Left lobe of liver (tissue), 2 donors: ENCODE data around the gene STIM2. TPM values are rescaled to one million over a fixed set of nuclear protein-coding genes. Genes with fewer than 3 reads are reported as not detected.
"Not testable (repeated sequence)": the region's sequence is repeated elsewhere in the genome, so short reads cannot be mapped to it uniquely, and the experiment has no call there.

ENCODE experiments used
- ATAC-seq: fragments of 200-7000 bp; cut with Tn5 transposase; one replicate; pipeline ENCODE4 v1.9.1; 2020; ENCODE audit warnings: mild to moderate bottlenecking, moderate library complexity
- DNase-seq: peaks from one replicate; pipeline ENCODE4 v3.0.0-alpha.2; 2020; ENCODE audit warnings: low spot score
- total RNA-seq: library from RNA; stranded (reverse); gene quantifications from one replicate; pipeline ENCODE4 v1.2.1, GENCODE V29; 2021
- donor health status: DM: no; HTN: no; CAD: no; lungs with moderate emphysema.
- donor health status: DM: no; HTN: yes; CAD: no.

The STIM2 gene
- total RNA-seq, 1 donor from 2014 or later = 12.8 TPM

DNA sequence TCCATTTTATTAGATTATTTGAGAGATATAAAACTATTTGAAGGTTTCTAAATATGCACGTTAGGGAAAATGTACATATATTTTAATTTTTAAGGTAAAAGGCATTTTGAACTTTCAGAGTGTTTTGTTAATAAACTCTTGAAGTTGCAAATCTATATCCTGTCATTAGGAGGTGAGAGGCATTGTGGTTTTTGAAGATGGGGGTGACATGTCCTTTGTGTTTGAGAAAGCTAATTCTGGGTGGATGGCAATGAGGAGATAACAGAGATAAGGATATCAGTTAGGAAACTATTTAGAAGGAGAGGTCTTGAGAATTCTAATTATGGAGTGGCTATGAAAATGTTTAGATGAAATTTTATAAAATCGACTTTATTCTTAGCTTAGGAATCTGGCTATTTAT lies 6.1 kb downstream of the STIM2 start:
- ATAC-seq = no peak
- DNase-seq = no peak

GRCh38 chr4:26867914-26868684 lies 7.5 kb downstream of the STIM2 start:
- ATAC-seq (peak; percentile 43), DNase-seq (no peak)

GRCh38 chr4:26870576-26871262 lies 10.1 kb downstream of the STIM2 start:
- ATAC-seq (no peak), DNase-seq (no peak)

DNA sequence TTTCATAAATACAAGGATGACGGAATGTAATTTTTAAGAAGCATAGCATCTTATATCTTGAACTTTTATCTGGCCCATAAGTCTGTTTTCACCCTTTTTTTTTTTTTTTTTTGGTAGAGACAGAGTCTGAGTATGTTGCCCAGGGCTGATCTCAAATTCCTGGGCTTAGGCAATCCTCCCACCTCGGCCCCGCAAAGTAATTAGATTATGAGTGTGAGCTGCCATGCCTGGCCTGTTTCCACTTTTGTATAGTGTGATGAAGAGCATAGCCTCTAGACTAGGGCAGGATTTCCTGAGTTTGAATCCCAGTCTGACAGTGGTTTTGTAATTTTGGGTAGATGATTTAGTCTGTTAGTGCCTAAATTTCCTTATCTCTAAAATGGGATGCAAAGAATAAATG lies 11.0 kb downstream of the STIM2 start:
- DNase-seq (no peak), ATAC-seq (no peak)

DNA sequence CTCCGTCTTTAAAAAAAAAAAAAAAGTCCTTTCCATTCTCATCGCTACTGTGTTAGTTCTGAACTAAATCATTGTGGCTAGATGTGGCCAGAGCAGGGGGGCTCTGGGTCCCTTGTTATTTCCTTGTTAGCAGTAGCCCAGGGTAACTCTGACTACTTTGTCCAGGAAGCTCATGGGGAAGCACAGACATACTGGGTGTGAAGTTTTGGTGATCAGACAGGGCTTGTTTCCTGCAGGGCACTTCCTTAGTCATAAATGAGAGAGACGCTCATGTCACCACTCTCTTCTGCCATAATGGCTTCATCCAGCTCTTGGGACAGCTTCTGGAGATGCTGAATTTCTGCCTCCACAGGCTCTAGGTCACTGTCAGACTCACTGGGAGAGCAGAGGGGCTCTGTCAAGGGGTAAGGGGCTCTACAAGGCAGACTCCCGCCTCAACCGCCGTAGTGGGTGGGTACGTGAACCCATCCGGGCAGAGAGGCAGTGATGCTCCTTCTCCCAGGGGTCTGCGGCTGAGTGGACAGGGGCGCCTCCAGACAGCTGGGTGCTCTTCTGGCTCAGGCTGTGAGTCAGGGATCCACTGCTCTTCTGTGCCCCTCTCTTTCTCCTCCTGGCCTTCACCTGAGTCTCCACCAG lies 12.9 kb downstream of the STIM2 start:
- DNase-seq = no peak
- ATAC-seq = peak; percentile 34

DNA sequence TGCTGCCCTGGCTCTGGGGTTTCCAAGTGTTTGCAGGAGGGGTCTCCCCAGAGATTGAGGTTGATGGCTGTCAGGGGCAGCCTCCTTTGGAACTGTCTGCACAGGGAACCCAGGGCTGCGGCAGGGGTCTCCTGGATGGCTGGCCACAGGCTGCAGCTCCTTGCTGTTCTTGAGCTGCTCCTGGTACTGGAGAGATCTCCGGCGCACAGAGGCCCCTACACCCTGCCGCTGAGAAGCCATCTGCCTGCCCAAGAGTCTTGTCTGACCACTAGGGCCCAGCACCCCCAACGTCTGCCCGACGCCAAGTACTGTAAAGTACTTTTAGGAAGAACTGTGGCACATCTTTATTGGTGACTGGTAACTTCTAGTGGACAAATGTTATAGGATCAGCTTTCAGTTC lies 13.5 kb downstream of the STIM2 start:
- no peak for DNase-seq
- ATAC-seq = no peak

DNA sequence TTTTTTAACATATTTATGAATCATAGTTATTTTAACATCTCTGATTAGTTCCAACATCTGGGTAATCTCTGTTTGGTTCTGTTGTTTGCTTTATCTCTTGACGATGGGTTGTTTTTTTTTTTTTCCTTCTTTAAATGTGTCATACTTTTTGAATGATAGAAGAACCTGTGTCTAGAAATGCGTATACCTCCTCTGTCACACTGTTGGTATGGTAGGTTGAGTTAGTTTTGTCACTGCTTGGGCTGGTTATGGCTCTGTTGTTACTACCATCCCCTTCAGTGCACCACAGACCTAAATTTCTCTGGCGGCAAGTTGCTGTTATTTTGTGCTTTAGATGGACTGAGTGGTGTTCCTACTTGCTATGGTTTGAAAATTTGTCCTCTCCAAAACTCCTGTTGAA lies 16.8 kb downstream of the STIM2 start:
- no peak for ATAC-seq
- DNase-seq = no peak

DNA sequence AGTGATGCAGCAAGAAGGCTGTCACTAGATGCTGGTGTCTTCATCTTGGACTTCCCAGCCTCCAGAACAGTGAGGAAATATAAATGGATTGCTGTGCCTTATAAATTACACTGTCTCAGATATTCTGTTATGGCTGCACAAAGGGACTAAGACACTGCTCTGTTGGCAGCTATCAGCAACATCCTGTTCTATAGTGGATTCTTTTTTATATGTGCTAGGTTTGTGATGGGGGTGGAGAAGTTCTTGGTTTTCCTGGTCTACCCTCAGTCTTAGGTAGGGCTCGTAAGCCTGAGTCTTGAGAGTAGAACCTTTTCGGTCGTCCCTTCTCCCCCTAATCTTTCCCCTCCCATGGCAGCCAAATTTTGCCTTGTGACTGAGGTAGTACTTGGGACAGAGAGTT lies 17.3 kb downstream of the STIM2 start:
- no peak for DNase-seq
- ATAC-seq = no peak

DNA sequence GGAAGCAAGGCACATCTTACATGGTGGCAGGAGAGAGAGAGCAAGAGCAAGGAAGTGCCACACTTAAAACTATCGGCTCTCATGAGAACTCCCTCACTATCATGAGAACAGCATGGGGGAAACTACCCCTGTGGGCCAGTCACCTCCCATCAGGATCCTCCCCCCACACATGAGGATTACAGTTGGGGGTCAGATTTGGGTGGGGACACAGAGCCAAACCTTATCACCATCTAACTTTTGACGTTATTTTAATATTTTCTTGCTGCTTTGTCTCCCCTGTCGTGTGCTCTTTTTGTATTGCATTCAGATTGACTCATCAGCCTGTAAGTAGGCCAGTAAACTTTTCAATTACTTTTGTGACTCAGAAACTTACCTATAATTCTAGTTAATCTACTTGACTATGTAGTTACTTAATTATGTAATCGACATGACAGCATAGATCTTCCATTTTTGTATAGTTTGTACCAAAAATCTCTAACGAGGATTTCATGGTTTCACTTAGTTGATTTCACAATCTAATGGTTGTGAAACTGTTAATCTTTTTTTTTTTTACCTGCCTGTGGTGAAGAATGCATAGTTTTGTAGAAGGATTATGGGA lies 18.3 kb downstream of the STIM2 start:
- ATAC-seq (peak; percentile 69), DNase-seq (no peak)

GRCh38 chr4:26879805-26880204 lies 19.2 kb downstream of the STIM2 start:
- ATAC-seq = no peak

GRCh38 chr4:26884026-26884425 lies 23.4 kb downstream of the STIM2 start:
- ATAC-seq = no peak
- DNase-seq = no peak

More at GRCh38 chr4:26879805-26880204, 19.2 kb downstream of the STIM2 start:
- no peak for DNase-seq

- ATAC-seq (no peak), DNase-seq (no peak)
Observed at GRCh38 chr4:26884486-26884988, 23.9 kb downstream of the STIM2 start.

- DNase-seq (no peak), ATAC-seq (no peak)
Observed at GRCh38 chr4:26885912-26886274, 25.3 kb downstream of the STIM2 start.

- DNase-seq = no peak
- ATAC-seq = no peak
Observed at GRCh38 chr4:26887143-26887542, 26.5 kb downstream of the STIM2 start.

- DNase-seq (no peak), ATAC-seq (no peak)
Observed at GRCh38 chr4:26887809-26888208, 27.2 kb downstream of the STIM2 start.

DNA sequence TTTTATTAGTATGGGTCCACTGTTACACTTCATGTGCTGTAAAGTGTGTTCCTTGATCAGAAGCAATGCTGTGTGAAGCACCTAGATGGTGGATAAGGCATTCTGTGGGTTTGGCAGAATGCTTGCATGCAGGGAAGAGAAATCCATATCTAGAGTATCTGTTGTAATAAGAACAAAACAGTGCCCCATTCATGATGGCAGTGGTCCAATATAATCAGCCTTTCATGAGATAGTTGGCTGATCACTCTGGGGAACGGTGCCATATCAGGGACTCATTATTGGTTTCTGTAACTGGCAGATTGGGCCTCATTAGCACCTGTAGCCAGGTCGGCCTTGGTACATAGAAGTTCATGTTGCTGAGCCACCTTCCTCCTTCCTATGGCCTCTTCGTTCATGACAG lies 28.7 kb downstream of the STIM2 start:
- DNase-seq (no peak), ATAC-seq (no peak)

GRCh38 chr4:26891054-26891453 lies 30.4 kb downstream of the STIM2 start:
- ATAC-seq = no peak
- no peak for DNase-seq

- ATAC-seq = no peak
- no peak for DNase-seq
Observed at GRCh38 chr4:26891867-26892266, 31.2 kb downstream of the STIM2 start.

DNA sequence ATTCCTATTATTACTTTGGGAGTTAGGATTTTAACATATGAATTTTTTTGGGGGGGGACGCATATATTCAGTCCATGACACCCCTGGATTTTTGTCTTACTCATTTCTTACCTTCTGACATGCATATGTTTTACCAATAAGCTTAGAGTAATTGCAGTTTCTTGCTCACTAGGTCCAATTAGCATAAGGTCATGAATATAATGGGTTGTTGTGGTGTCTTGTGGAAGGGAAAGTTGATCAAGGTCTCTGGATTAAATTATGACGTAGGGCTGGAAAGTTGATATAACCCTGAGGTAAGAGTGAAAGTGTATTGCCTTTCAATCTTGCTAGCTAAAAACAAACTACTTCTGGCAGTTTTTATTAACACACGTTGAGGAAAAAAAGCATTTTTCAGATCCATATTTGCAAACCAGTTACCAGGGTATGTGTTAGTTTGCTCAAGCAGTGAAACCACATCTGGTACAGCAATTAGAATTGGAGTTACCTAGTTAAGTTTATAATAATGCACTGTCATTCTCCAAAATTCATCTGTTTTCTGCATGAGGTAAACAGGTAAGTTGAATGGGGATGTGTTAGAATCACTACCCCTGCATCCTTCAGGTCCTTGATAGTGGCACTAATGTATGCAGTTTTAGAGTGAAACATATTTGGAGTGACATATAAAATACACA lies 32.0 kb downstream of the STIM2 start:
- ATAC-seq (no peak), DNase-seq (no peak)

DNA sequence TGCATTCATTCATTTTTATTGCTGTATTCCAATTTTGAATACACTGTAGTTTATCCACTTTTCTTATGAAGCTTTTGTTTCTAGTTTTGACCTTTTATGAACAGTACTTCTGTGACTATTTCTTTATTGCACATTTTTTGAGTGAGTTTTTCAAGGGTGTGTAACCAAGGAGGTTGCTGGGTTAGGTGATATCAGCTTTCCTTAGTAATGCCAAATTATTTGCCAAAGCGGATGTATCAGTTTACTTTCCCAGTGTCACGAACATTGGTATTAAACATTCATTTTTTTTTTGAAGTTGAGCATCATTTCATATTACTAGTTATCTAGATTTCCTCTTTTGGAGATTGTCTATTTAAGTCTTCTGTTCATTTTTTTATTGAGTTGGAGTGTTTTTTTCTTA lies 32.9 kb downstream of the STIM2 start:
- DNase-seq (no peak), ATAC-seq (no peak)

DNA sequence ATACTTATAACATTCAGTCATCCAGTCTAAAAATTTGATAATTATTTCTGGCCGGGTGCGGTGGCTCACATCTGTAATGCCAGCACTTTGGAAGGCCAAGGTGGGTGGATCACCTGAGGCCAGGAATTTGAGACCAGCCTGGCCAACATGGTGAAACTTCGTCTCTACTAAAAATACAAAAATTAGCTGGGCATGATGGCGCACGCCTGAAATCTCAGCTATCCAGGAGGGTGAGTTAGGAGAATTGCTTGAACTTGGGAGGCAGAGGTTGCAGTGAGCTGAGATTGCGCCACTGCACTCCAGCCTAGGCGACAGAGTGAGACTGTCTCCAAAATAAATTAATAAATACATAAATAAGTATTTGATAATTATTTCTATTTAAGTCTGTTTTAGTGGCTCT lies 34.2 kb downstream of the STIM2 start:
- DNase-seq, ATAC-seq: not testable (repeated sequence)
